ELF-1 (cell line): ENCODE measurements around the gene ACTN3.
"Not testable (repeated sequence)": the region's sequence is repeated elsewhere in the genome, so short reads cannot be mapped to it uniquely, and the experiment has no call there.

Experiments used
- DNase-seq: peaks from one replicate; pipeline ENCODE4 v3.0.0-alpha.2; 2016; ENCODE audit warnings: low read depth, low spot score

Gene ACTN3

GRCh38 chr11:66598993-66599392 lies 52.3 kb downstream of the ACTN3 start:
- no peak for DNase-seq

- DNase-seq = no peak
Observed at GRCh38 chr11:66600219-66600618, 53.5 kb downstream of the ACTN3 start.

- DNase-seq = no peak
Observed at GRCh38 chr11:66600631-66601233, 54.0 kb downstream of the ACTN3 start.

- no peak for DNase-seq
Observed at GRCh38 chr11:66603072-66603471, 56.4 kb downstream of the ACTN3 start.

- no peak for DNase-seq
Observed at GRCh38 chr11:66604155-66604554, 57.5 kb downstream of the ACTN3 start.

GRCh38 chr11:66606608-66607007 lies 59.9 kb downstream of the ACTN3 start:
- not testable (repeated sequence) for DNase-seq

GRCh38 chr11:66607126-66607834 lies 60.6 kb downstream of the ACTN3 start:
- DNase-seq = no peak

GRCh38 chr11:66609721-66610617 lies 63.3 kb downstream of the ACTN3 start:
- DNase-seq = no peak

- no peak for DNase-seq
Observed at GRCh38 chr11:66612458-66612857, 65.8 kb downstream of the ACTN3 start.
